SK-N-SH (cell line): ENCODE measurements around the gene CCT6A. TPM values are rescaled to one million over a fixed set of nuclear protein-coding genes. Genes with fewer than 3 reads are reported as not detected.

ENCODE experiments used
- CTCF ChIA-PET: fragments of 300-600, 350-600 bp; formaldehyde crosslinking; extraction: SDS; loops from one replicate; lab custom pipeline; 2021; lab: Yijun Ruan, JAX
- POLR2A ChIA-PET: fragments of 350-600 bp; sonication (Branson Sonifier 250); formaldehyde crosslinking; extraction: SDS; loops from one replicate; lab custom pipeline; 2020; ENCODE audit warnings: antibody characterized with exemption, inconsistent platforms; lab: Yijun Ruan, JAX
- DNase-seq: peaks from one replicate; pipeline ENCODE4 v3.0.0; 2012
- H2AFZ ChIP-seq: fragments of 200-600 bp; sonication (generic); 2 replicates; pipeline ENCODE4 v1.8.1; 2016; ENCODE audit warnings: antibody characterized with exemption, mild to moderate bottlenecking, low read depth
- H3F3A ChIP-seq: fragments of 200-600 bp; sonication (generic); replicated peaks from 2 replicates; pipeline ENCODE3; 2016; ENCODE audit warnings: antibody characterized with exemption, mild to moderate bottlenecking; ENCODE audit not compliant: insufficient read depth
- H3K27ac ChIP-seq, 2 experiments: fragments of 200-500 bp in 1 of 2; fragments of 200-600 bp in 1 of 2; sonication (Bioruptor generic) in 1 of 2; sonication (generic), shearing (Covaris generic) in 1 of 2; 2 replicates each; pipeline versions ENCODE4 v1.5.1 to v1.6.1; 2014 to 2016; ENCODE audit warnings: low read depth in 2 of 2, inconsistent platforms in 1 of 2, low read length in 1 of 2, mild to moderate bottlenecking in 1 of 2, mixed read lengths in 1 of 2
- H3K27me3 ChIP-seq: fragments of 200-600 bp; sonication (generic), shearing (Covaris generic); 2 replicates; pipeline ENCODE4 v1.6.1; 2016; ENCODE audit warnings: mixed run types; ENCODE audit not compliant: insufficient read depth
- H3K36me3 ChIP-seq, 2 experiments: fragments of 200-500 bp in 1 of 2; fragments of 200-600 bp in 1 of 2; sonication (Bioruptor generic) in 1 of 2; sonication (generic) in 1 of 2; replicated peaks in 1 of 2; 2 replicates each; pipeline versions ENCODE3 to v1.5.1; 2014 to 2016; ENCODE audit warnings: low read length in 1 of 2, mild to moderate bottlenecking in 1 of 2; ENCODE audit not compliant: insufficient read depth in 2 of 2, control insufficient read depth in 1 of 2
- H3K4me1 ChIP-seq, 2 experiments: fragments of 200-500 bp in 1 of 2; fragments of 200-600 bp in 1 of 2; sonication (Bioruptor generic) in 1 of 2; sonication (generic), shearing (Covaris generic) in 1 of 2; 2 replicates each; pipeline versions ENCODE4 v1.5.1 to v1.6.1; 2014 to 2016; ENCODE audit warnings: low read depth in 1 of 2, low read length in 1 of 2, mixed run types in 1 of 2; ENCODE audit not compliant: insufficient read depth in 2 of 2, control insufficient read depth in 1 of 2
- H3K4me2 ChIP-seq: fragments of 200-600 bp; sonication (generic), shearing (Covaris generic); 2 replicates; pipeline ENCODE4 v1.6.1; 2017; ENCODE audit warnings: mixed run types
- H3K4me3 ChIP-seq, 2 experiments: fragments of 200-500 bp in 1 of 2; fragments of 200-600 bp in 1 of 2; sonication (Bioruptor generic) in 1 of 2; sonication (generic), shearing (Covaris generic) in 1 of 2; 2 replicates each; pipeline versions ENCODE4 v1.5.1 to v1.8.1; 2014 to 2016; ENCODE audit warnings: low read depth in 2 of 2, inconsistent platforms in 1 of 2, low read length in 1 of 2, mild to moderate bottlenecking in 1 of 2, mixed read lengths in 1 of 2, moderate library complexity in 1 of 2
- H3K79me2 ChIP-seq: fragments of 200-600 bp; sonication (generic); 2 replicates; pipeline ENCODE4 v1.8.1; 2017; ENCODE audit warnings: mild to moderate bottlenecking; ENCODE audit not compliant: insufficient read depth
- H3K9ac ChIP-seq: fragments of 200-600 bp; sonication (generic); 2 replicates; pipeline ENCODE4 v1.6.1; 2017; ENCODE audit warnings: mixed run types
- H3K9me2 ChIP-seq: fragments of 200-600 bp; sonication (generic); 2 replicates; pipeline ENCODE4 v1.6.1; 2017; ENCODE audit warnings: mixed run types
- H3K9me3 ChIP-seq: fragments of 200-600 bp; sonication (generic); 2 replicates; pipeline ENCODE4 v1.6.1; 2017; ENCODE audit warnings: mixed run types, mild to moderate bottlenecking, moderate library complexity
- H4K20me1 ChIP-seq: fragments of 200-600 bp; sonication (generic); 2 replicates; pipeline ENCODE4 v1.6.1; 2017; ENCODE audit warnings: mild to moderate bottlenecking, mixed run types; ENCODE audit not compliant: insufficient read depth
- CHD2 ChIP-seq: fragments of 150-350 bp; IDR thresholded peaks from 2 replicates; pipeline ENCODE4 v1.6.1; 2018; ENCODE audit warnings: low read length; ENCODE audit not compliant: partially characterized antibody
- ELF1 ChIP-seq: IDR thresholded peaks from 2 replicates; pipeline ENCODE4 v1.4.0; 2012
- EP300 ChIP-seq, 2 experiments: IDR thresholded peaks; 2 replicates each; pipeline versions ENCODE4 v1.4.0 to v1.6.1; 2012; ENCODE audit warnings: borderline replicate concordance in 1 of 2, low read depth in 1 of 2, low read length in 1 of 2
- EZH2phosphoT487 ChIP-seq: fragments of 200-600 bp; sonication (generic); IDR thresholded peaks from 2 replicates; pipeline ENCODE4 v1.6.1; 2017; ENCODE audit warnings: low read depth, mixed run types, mild to moderate bottlenecking, antibody characterized with exemption, moderate library complexity, borderline replicate concordance
- FOSL2 ChIP-seq: IDR thresholded peaks from 2 replicates; pipeline ENCODE4 v1.4.0; 2012; ENCODE audit warnings: low read depth, mild to moderate bottlenecking, moderate library complexity, borderline replicate concordance
- FOXJ3 ChIP-seq: sonication (generic); formaldehyde crosslinking; IDR thresholded peaks from 2 replicates; pipeline ENCODE4 v1.5.1; 2020; ENCODE audit warnings: mild to moderate bottlenecking, missing genetic modification reagents
- GABPA ChIP-seq: IDR thresholded peaks from 2 replicates; pipeline ENCODE4 v1.4.0; 2012; ENCODE audit warnings: low read depth, mild to moderate bottlenecking
- GATA2 ChIP-seq: sonication (generic); formaldehyde crosslinking; IDR thresholded peaks from 2 replicates; pipeline ENCODE4 v1.5.0; 2020; ENCODE audit warnings: mild to moderate bottlenecking, missing genetic modification reagents
- JUND ChIP-seq: IDR thresholded peaks from 2 replicates; pipeline ENCODE4 v1.4.0; 2012
- MEF2A ChIP-seq: IDR thresholded peaks from 2 replicates; pipeline ENCODE4 v1.4.0; 2012; ENCODE audit warnings: low read depth, borderline replicate concordance
- MXI1 ChIP-seq: IDR thresholded peaks from 2 replicates; pipeline ENCODE4 v1.6.1; 2012; ENCODE audit warnings: mild to moderate bottlenecking, low read depth, low read length, improper control_type of control experiment
- NFIC ChIP-seq: IDR thresholded peaks from 2 replicates; pipeline ENCODE4 v1.4.0; 2012; ENCODE audit warnings: borderline replicate concordance
- NRF1 ChIP-seq: IDR thresholded peaks from 2 replicates; pipeline ENCODE4 v1.6.1; 2012; ENCODE audit warnings: low read depth, mild to moderate bottlenecking, low read length
- POLR2AphosphoS5 ChIP-seq: IDR thresholded peaks from 2 replicates; pipeline ENCODE4 v1.6.1; 2012; ENCODE audit warnings: low read depth, low read length
- RAD21 ChIP-seq: IDR thresholded peaks from 2 replicates; pipeline ENCODE4 v1.6.1; 2012; ENCODE audit warnings: mild to moderate bottlenecking, low read length
- SIN3A ChIP-seq: IDR thresholded peaks from 2 replicates; pipeline ENCODE4 v1.6.1; 2012; ENCODE audit warnings: low read depth, mild to moderate bottlenecking, low read length, moderate library complexity, borderline replicate concordance
- SMC3 ChIP-seq: IDR thresholded peaks from 2 replicates; pipeline ENCODE4 v1.6.1; 2012; ENCODE audit warnings: low read depth, low read length, improper control_type of control experiment
- TAF1 ChIP-seq: IDR thresholded peaks from 2 replicates; pipeline ENCODE4 v1.6.1; 2012; ENCODE audit warnings: low read depth, mild to moderate bottlenecking, low read length, moderate library complexity, borderline replicate concordance
- TCF12 ChIP-seq: IDR thresholded peaks from 2 replicates; pipeline ENCODE4 v1.4.0; 2012
- TEAD4 ChIP-seq: IDR thresholded peaks from 2 replicates; pipeline ENCODE4 v1.4.0; 2012; ENCODE audit warnings: mild to moderate bottlenecking, borderline replicate concordance; ENCODE audit not compliant: insufficient read depth
- YY1 ChIP-seq: IDR thresholded peaks from 2 replicates; pipeline ENCODE4 v1.4.0; 2012; ENCODE audit warnings: low read depth, mild to moderate bottlenecking
- WGBS: methylation state at CpG from one replicate; pipeline ENCODE4 v1.1.6; 2017; ENCODE audit warnings: low lambda C conversion rate; 5-methylcytosine and 5-hydroxymethylcytosine counted together
- polyA plus RNA-seq, 3 experiments: library from polyadenylated mRNA; depleted of rRNA; stranded (reverse); fragments of >200 nt; gene quantifications; 2 replicates each; pipeline ENCODE4 v1.2.3, GENCODE V29; 2012
- TF ChIP-seq, protein P1 (sequence below): IDR thresholded peaks from 2 replicates; pipeline ENCODE4 v1.4.0; 2012; ENCODE audit warnings: low read depth, borderline replicate concordance
- TF ChIP-seq, protein P2 (sequence below): IDR thresholded peaks from 2 replicates; pipeline ENCODE4; 2012
- TF ChIP-seq, protein P3 (sequence below): fragments of 150-350 bp; IDR thresholded peaks from 2 replicates; pipeline ENCODE4 v1.6.1; 2016; ENCODE audit warnings: mild to moderate bottlenecking, low read depth, low read length
- TF ChIP-seq, protein P4 (sequence below): fragments of 200-600 bp; sonication (generic); IDR thresholded peaks from 2 replicates; pipeline ENCODE4 v1.6.1; 2017; ENCODE audit warnings: antibody characterized with exemption, mild to moderate bottlenecking, moderate library complexity
- TF ChIP-seq, protein P5 (sequence below): IDR thresholded peaks from 2 replicates; pipeline ENCODE4 v1.4.0; 2012; ENCODE audit warnings: low read depth, borderline replicate concordance
- TF ChIP-seq, protein P6 (sequence below): IDR thresholded peaks from 2 replicates; pipeline ENCODE4 v1.4.0; 2012; ENCODE audit warnings: low read depth

The CCT6A gene
- polyA plus RNA-seq, 1 of the 3 experiments (the other 2 are of a cell fraction), result 221 TPM

DNA sequence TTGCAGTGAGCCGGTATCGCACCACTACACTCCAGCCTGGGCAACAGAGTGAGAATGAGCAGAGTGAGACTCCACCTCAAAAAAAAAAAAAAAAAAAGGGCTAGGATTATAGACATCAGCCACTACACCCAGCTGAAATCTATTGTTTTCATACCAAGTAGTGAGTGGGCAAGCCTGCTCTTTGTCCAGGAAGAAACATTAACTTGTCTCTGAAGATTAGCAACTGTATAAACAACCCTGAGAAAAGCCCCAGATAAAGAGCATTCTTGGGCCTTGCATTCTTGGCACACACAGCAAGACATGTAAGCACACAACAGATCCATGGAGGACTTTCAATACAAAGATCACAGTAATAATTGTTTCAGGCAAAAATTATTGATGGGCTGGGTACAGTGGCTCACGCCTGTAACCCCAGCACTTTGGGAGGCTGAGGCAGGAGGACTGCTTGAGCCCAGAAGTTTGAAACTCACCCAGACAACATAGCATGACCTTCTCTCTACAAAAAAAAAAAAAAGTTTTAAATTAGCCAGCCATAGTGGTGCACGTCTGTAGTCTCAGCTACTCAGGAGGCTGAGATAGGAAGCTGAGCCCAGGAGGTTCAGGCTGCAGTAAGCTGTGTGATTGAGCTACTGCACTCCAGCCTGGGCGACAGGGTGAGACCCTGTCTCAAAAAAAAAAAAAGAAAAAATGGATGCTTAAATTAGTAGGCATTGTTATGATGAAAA lies 4.7 kb upstream of the CCT6A start:
- no peak overlapping the region; a peak in 1 of 4 replicates for H3K4me3 ChIP-seq
- H3K36me3 ChIP-seq, result peaks cover 0 to 8% of the 10 kb centered on the region in 2 experiments
- peaks cover 14 to 31% of the 10 kb centered on the region in 2 experiments; a peak in 3 of 4 replicates for H3K4me1 ChIP-seq
- no peaks in the 10 kb centered on the region for H3K9me2 ChIP-seq
- WGBS, result 55% methylated on average over 5 of the region's 5 CpGs
- ChIA-PET CTCF (interaction anchor here (0.6 to 0.7 kb wide), 2 partner anchors 42 to 280 kb away, joined by 3 read pairs; no protein-coding TSS in a partner anchor), POLR2A (interaction anchor here (0.6 to 0.7 kb wide), 3 partner anchors 13 to 59 kb away, joined by 3 to 8 read pairs (median 3); partner anchors contain the start of gene CHCHD2)
- H3K79me2 ChIP-seq, result peaks cover 67% of the 10 kb centered on the region
- DNase-seq, result no peak
- H4K20me1 ChIP-seq, result no peaks in the 10 kb centered on the region
- no peak overlapping the region for H2AFZ ChIP-seq
- H3F3A ChIP-seq, result peaks cover 50% of the 10 kb centered on the region
- H3K27ac ChIP-seq, result peak overlapping the region; percentile 44 to 85; a peak in 3 of 4 replicates
- H3K27me3 ChIP-seq, result no peaks in the 10 kb centered on the region
- H3K9me3 ChIP-seq, result no peaks in the 10 kb centered on the region
- peak overlapping the region; percentile 87 for H3K4me2 ChIP-seq
- H3K9ac ChIP-seq, result peak overlapping the region; percentile 23; the same call in 1 of the 2 replicates
- TF ChIP-seq MEF2A (no peak), FOSL2 (peak; percentile 26; the same call in 1 of the 2 replicates), EP300 (IDR thresholded peaks at IDR 0.05; ENCODE audit: borderline replicate concordance in 1 of 2, low read depth in 1 of 2, low read length in 1 of 2) (peak; percentile 80 to 83; a peak in 3 of 4 replicates), SIN3A (peak; percentile 79; the same call in 1 of the 2 replicates), ELF1 (no peak), NFIC (peak; percentile 90), GABPA (no peak), TCF12 (peak; percentile 98), YY1 (peak; percentile 19; the same call in 1 of the 2 replicates), POLR2AphosphoS5 (peak; percentile 92), EZH2phosphoT487 (no peak), TAF1 (no peak), NRF1 (no peak), SMC3 (no peak), CHD2 (no peak), TEAD4 (peak; percentile 88), RAD21 (no peak), FOXJ3 (no peak), GATA2 (CRISPR knock-in tag) (no peak), JUND (peak; percentile 81), MXI1 (no peak)
- TF ChIP-seq, protein P1, sequence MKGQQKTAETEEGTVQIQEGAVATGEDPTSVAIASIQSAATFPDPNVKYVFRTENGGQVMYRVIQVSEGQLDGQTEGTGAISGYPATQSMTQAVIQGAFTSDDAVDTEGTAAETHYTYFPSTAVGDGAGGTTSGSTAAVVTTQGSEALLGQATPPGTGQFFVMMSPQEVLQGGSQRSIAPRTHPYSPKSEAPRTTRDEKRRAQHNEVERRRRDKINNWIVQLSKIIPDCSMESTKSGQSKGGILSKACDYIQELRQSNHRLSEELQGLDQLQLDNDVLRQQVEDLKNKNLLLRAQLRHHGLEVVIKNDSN, result 0 out of 2 replicates have a peak, but pooled peaks have one; percentile 7
- TF ChIP-seq, protein P2, sequence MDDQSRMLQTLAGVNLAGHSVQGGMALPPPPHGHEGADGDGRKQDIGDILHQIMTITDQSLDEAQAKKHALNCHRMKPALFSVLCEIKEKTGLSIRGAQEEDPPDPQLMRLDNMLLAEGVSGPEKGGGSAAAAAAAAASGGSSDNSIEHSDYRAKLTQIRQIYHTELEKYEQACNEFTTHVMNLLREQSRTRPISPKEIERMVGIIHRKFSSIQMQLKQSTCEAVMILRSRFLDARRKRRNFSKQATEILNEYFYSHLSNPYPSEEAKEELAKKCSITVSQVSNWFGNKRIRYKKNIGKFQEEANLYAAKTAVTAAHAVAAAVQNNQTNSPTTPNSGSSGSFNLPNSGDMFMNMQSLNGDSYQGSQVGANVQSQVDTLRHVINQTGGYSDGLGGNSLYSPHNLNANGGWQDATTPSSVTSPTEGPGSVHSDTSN, result peak; percentile 98
- TF ChIP-seq, protein P3, sequence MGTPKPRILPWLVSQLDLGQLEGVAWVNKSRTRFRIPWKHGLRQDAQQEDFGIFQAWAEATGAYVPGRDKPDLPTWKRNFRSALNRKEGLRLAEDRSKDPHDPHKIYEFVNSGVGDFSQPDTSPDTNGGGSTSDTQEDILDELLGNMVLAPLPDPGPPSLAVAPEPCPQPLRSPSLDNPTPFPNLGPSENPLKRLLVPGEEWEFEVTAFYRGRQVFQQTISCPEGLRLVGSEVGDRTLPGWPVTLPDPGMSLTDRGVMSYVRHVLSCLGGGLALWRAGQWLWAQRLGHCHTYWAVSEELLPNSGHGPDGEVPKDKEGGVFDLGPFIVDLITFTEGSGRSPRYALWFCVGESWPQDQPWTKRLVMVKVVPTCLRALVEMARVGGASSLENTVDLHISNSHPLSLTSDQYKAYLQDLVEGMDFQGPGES, result no peak
- TF ChIP-seq, protein P4, sequence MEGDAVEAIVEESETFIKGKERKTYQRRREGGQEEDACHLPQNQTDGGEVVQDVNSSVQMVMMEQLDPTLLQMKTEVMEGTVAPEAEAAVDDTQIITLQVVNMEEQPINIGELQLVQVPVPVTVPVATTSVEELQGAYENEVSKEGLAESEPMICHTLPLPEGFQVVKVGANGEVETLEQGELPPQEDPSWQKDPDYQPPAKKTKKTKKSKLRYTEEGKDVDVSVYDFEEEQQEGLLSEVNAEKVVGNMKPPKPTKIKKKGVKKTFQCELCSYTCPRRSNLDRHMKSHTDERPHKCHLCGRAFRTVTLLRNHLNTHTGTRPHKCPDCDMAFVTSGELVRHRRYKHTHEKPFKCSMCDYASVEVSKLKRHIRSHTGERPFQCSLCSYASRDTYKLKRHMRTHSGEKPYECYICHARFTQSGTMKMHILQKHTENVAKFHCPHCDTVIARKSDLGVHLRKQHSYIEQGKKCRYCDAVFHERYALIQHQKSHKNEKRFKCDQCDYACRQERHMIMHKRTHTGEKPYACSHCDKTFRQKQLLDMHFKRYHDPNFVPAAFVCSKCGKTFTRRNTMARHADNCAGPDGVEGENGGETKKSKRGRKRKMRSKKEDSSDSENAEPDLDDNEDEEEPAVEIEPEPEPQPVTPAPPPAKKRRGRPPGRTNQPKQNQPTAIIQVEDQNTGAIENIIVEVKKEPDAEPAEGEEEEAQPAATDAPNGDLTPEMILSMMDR, result no peak
- TF ChIP-seq, protein P5, sequence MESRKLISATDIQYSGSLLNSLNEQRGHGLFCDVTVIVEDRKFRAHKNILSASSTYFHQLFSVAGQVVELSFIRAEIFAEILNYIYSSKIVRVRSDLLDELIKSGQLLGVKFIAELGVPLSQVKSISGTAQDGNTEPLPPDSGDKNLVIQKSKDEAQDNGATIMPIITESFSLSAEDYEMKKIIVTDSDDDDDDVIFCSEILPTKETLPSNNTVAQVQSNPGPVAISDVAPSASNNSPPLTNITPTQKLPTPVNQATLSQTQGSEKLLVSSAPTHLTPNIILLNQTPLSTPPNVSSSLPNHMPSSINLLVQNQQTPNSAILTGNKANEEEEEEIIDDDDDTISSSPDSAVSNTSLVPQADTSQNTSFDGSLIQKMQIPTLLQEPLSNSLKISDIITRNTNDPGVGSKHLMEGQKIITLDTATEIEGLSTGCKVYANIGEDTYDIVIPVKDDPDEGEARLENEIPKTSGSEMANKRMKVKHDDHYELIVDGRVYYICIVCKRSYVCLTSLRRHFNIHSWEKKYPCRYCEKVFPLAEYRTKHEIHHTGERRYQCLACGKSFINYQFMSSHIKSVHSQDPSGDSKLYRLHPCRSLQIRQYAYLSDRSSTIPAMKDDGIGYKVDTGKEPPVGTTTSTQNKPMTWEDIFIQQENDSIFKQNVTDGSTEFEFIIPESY, result 0 out of 2 replicates have a peak, but pooled peaks have one; percentile 29
- TF ChIP-seq, protein P6, sequence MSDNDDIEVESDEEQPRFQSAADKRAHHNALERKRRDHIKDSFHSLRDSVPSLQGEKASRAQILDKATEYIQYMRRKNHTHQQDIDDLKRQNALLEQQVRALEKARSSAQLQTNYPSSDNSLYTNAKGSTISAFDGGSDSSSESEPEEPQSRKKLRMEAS, result no peak
